ENCODE data around the gene ME3.
"Not testable (repeated sequence)": the region's sequence is repeated elsewhere in the genome, so short reads cannot be mapped to it uniquely, and the experiment has no call there.

The ME3 gene

GRCh38 chr11:86660736-86661135 is 11.7 kb downstream of the ME3 start:
- no peak for DNase-seq

GRCh38 chr11:86660088-86660487 is 12.3 kb downstream of the ME3 start:
- no peak for DNase-seq

- no peak for DNase-seq
These were observed 13.9 kb downstream of the ME3 start for GRCh38 chr11:86658534-86658933.

GRCh38 chr11:86645212-86645611 is 27.2 kb downstream of the ME3 start:
- DNase-seq = not testable (repeated sequence)

GRCh38 chr11:86644291-86644690 is 28.1 kb downstream of the ME3 start:
- DNase-seq = no peak

GRCh38 chr11:86641537-86642261 is 30.7 kb downstream of the ME3 start:
- no peak for DNase-seq

- no peak for DNase-seq
These were observed 33.3 kb downstream of the ME3 start for GRCh38 chr11:86639137-86639536.

GRCh38 chr11:86638673-86639072 is 33.7 kb downstream of the ME3 start:
- no peak for DNase-seq

GRCh38 chr11:86637988-86638387 is 34.4 kb downstream of the ME3 start:
- DNase-seq = no peak

GRCh38 chr11:86636275-86636674 is 36.1 kb downstream of the ME3 start:
- no peak for DNase-seq

- no peak for DNase-seq
These were observed 39.7 kb downstream of the ME3 start for GRCh38 chr11:86632499-86633269.

GRCh38 chr11:86630229-86630981 is 42.0 kb downstream of the ME3 start:
- DNase-seq = no peak

- no peak for DNase-seq
These were observed 43.2 kb downstream of the ME3 start for GRCh38 chr11:86629045-86629706.

GRCh38 chr11:86627776-86628455 is 44.5 kb downstream of the ME3 start:
- no peak for DNase-seq

GRCh38 chr11:86625981-86626380 is 46.4 kb downstream of the ME3 start:
- no peak for DNase-seq

- DNase-seq = no peak
These were observed 46.9 kb downstream of the ME3 start for GRCh38 chr11:86625544-86625943.

GRCh38 chr11:86624366-86624765 is 48.0 kb downstream of the ME3 start:
- no peak for DNase-seq

GRCh38 chr11:86623736-86624135 is 48.7 kb downstream of the ME3 start:
- no peak for DNase-seq

- no peak for DNase-seq
These were observed 49.3 kb downstream of the ME3 start for GRCh38 chr11:86623041-86623621.

- no peak for DNase-seq
These were observed 50.6 kb downstream of the ME3 start for GRCh38 chr11:86621854-86622253.

- DNase-seq = no peak
These were observed 51.4 kb downstream of the ME3 start for GRCh38 chr11:86620891-86621521.

GRCh38 chr11:86619428-86619827 is 53.0 kb downstream of the ME3 start:
- not testable (repeated sequence) for DNase-seq

Data from activated T-cell treated with anti-CD3 and anti-CD28 coated beads for 4 hours (primary cell).